Hematopoietic multipotent progenitor cell treated with erythropoietin and hydrocortisone succinate and interleukin-3 and kit ligand, for 6 days (in vitro differentiated cells): Measurements from ENCODE around the gene MATN1.
"Not testable (repeated sequence)": the region's sequence is repeated elsewhere in the genome, so short reads cannot be mapped to it uniquely, and the experiment has no call there.

Source experiments
- DNase-seq: peaks from one replicate; pipeline ENCODE4 v3.0.0-alpha.2; 2015

Gene MATN1

GRCh38 chr1:30723331-30723755 lies at the start of gene MATN1:
MATN1 (minus strand) TSS chr1:30723585; CDS start chr1:30723551, 34 bp downstream.
- DNase-seq, result no peak

GRCh38 chr1:30771005-30771404 lies 47.6 kb upstream of the MATN1 start:
- DNase-seq, result no peak

- no peak for DNase-seq
Observed at GRCh38 chr1:30770150-30770549, 46.8 kb upstream of the MATN1 start.

GRCh38 chr1:30768830-30769718 lies 45.7 kb upstream of the MATN1 start:
- peak; percentile 98 for DNase-seq

- DNase-seq, result peak; percentile 56
Observed at GRCh38 chr1:30768159-30768829, 44.9 kb upstream of the MATN1 start.

- DNase-seq, result not testable (repeated sequence)
Observed at GRCh38 chr1:30766948-30767347, 43.6 kb upstream of the MATN1 start.

GRCh38 chr1:30765556-30766434 lies 42.4 kb upstream of the MATN1 start:
- peak; percentile 83 for DNase-seq

- DNase-seq, result no peak
Observed at GRCh38 chr1:30764939-30765555, 41.7 kb upstream of the MATN1 start.

GRCh38 chr1:30764396-30764795 lies 41.0 kb upstream of the MATN1 start:
- DNase-seq, result no peak

- no peak for DNase-seq
Observed at GRCh38 chr1:30763651-30764248, 40.4 kb upstream of the MATN1 start.

GRCh38 chr1:30762930-30763650 lies 39.7 kb upstream of the MATN1 start:
- DNase-seq, result peak; percentile 16

- peak; percentile 12 for DNase-seq
Observed at GRCh38 chr1:30762152-30762929, 39.0 kb upstream of the MATN1 start.

- peak; percentile 58 for DNase-seq
Observed at GRCh38 chr1:30761381-30762151, 38.2 kb upstream of the MATN1 start.

- DNase-seq, result peak; percentile 64
Observed at GRCh38 chr1:30760596-30761324, 37.4 kb upstream of the MATN1 start.

- no peak for DNase-seq
Observed at GRCh38 chr1:30759718-30760281, 36.4 kb upstream of the MATN1 start.

GRCh38 chr1:30758785-30759380 lies 35.5 kb upstream of the MATN1 start:
- peak; percentile 94 for DNase-seq

GRCh38 chr1:30758121-30758688 lies 34.8 kb upstream of the MATN1 start:
- DNase-seq, result no peak
